Spleen (tissue), 11 donors: ENCODE results near the gene TCEANC. TPM values are rescaled to one million over a fixed set of nuclear protein-coding genes. Genes with fewer than 3 reads are reported as not detected.
"Not testable (repeated sequence)": the region's sequence is repeated elsewhere in the genome, so short reads cannot be mapped to it uniquely, and the experiment has no call there.

Experiments used
- DNase-seq: peaks from one replicate; pipeline ENCODE4 v3.0.0-alpha.2; 2020
- H3K27ac ChIP-seq, 8 donors: fragments of 200-600 bp; sonication (generic) in 7 of 8; 1 replicate in 4 of 8; 2 replicates in 4 of 8; pipeline versions ENCODE4 v1.5.0 to v1.8.0; 2016 to 2021; ENCODE audit warnings: inconsistent platforms in 4 of 8, mild to moderate bottlenecking in 4 of 8, moderate library complexity in 1 of 8
- H3K27me3 ChIP-seq, 7 donors: fragments of 200-600 bp; sonication (generic) in 6 of 7; replicated peaks in 1 of 7; 1 replicate in 4 of 7; 2 replicates in 3 of 7; pipeline versions ENCODE4 v1.5.0 to v1.8.0; 2016 to 2021; ENCODE audit warnings: inconsistent platforms in 3 of 7, mild to moderate bottlenecking in 1 of 7
- H3K36me3 ChIP-seq, 6 donors: fragments of 200-600 bp; sonication (generic) in 5 of 6; 1 replicate in 4 of 6; 2 replicates in 2 of 6; pipeline versions ENCODE4 v1.5.0 to v1.8.0; 2016 to 2021; ENCODE audit warnings: inconsistent platforms in 2 of 6
- H3K4me1 ChIP-seq, 6 donors: fragments of 200-600 bp; sonication (generic) in 5 of 6; 1 replicate in 3 of 6; 2 replicates in 3 of 6; pipeline versions ENCODE4 v1.5.0 to v1.8.0; 2016 to 2021; ENCODE audit warnings: inconsistent platforms in 3 of 6
- H3K4me3 ChIP-seq, 8 donors: fragments of 200-600 bp; sonication (generic) in 7 of 8; 1 replicate in 4 of 8; 2 replicates in 4 of 8; pipeline versions ENCODE4 v1.5.0 to v1.8.0; 2016 to 2021; ENCODE audit warnings: inconsistent platforms in 4 of 8, mild to moderate bottlenecking in 4 of 8, moderate library complexity in 2 of 8
- H3K9me3 ChIP-seq, 8 donors: fragments of 200-600 bp; sonication (generic) in 7 of 8; 1 replicate in 4 of 8; 2 replicates in 4 of 8; pipeline versions ENCODE4 v1.5.0 to v1.8.0; 2016 to 2021; ENCODE audit warnings: inconsistent platforms in 4 of 8
- POLR2A ChIP-seq, 3 donors: fragments of 450-650 bp; IDR thresholded peaks; one replicate each; pipeline ENCODE4 v1.5.1; 2017; ENCODE audit warnings: antibody characterized with exemption in 3 of 3, mild to moderate bottlenecking in 1 of 3
- POLR2AphosphoS5 ChIP-seq, 3 donors: sonication (generic); formaldehyde crosslinking; IDR thresholded peaks; one replicate each; pipeline ENCODE4 v1.5.1; 2017; ENCODE audit warnings: antibody characterized with exemption in 3 of 3
- WGBS, 5 donors: extraction: QIAGEN DNeasy Blood & Tissue Kit in 3 of 5; methylation state at CpG; one replicate each; pipeline versions ENCODE4 v1.1.5 to v1.1.7; 2013 to 2018; 5-methylcytosine and 5-hydroxymethylcytosine counted together
- intact Hi-C: fragments of 100-400 bp; cut with DNase I; formaldehyde crosslinking; loops from one replicate; pipeline ENCODE4 v1.15.0; 2023; ENCODE audit warnings: low total_unique reads
- polyA plus RNA-seq, 3 donors: library from polyadenylated mRNA; stranded (reverse); fragments of 200-250 nt; gene quantifications; one replicate each; pipeline ENCODE4 v1.2.1, GENCODE V29; 2013
- total RNA-seq, 7 donors: library from RNA; depleted of rRNA in 3 of 7; stranded (reverse); fragments of >200 nt in 3 of 7; fragmentation: NEBNext Ultra II Directional in 4 of 7; extraction: Animal tissue kit (Norgen Biotek cat#: 25700) in 4 of 7; gene quantifications; one replicate each; pipeline versions ENCODE4 v1.1.0 to v1.2.1, GENCODE V29; 2016 to 2021
- TF ChIP-seq, protein P1 (sequence below), 11 experiments: fragments of 200-600 bp in 7 of 11; fragments of 450-650 bp in 4 of 11; sonication (generic) in 4 of 11; IDR thresholded peaks in 8 of 11; conservative IDR thresholded peaks in 3 of 11; 1 replicate in 7 of 11; 2 replicates in 4 of 11; pipeline versions ENCODE4 v1.4.0 to v1.8.0; 2016 to 2021; ENCODE audit warnings: antibody characterized with exemption in 11 of 11, inconsistent platforms in 4 of 11, mild to moderate bottlenecking in 1 of 11
- donor health status: healthy with polysubstance abuse.
- donor health status: DM: no; HTN: no; CAD: no; lungs with moderate emphysema.
- donor health status: DM: no; HTN: no; CAD: no.
- donor health status: Bipolar disorder and iron deficiency.
- donor health status: healthy.
- donor health status: DM: no; HTN: no; CAD: no.
- donor health status: DM: yes; HTN: yes; CAD: no.

The TCEANC gene
- total and polyA plus RNA-seq, 10 donors = 2.6 to 11.6 (median 8.1) TPM

GRCh38 chrX:13645464-13646153 is 7.3 kb upstream of the TCEANC start:
- TF ChIP-seq POLR2AphosphoS5 (IDR thresholded peaks at IDR 0.05) (no peak), POLR2A (IDR thresholded peaks at IDR 0.05) (no peak)
- TF ChIP-seq, protein P1, sequence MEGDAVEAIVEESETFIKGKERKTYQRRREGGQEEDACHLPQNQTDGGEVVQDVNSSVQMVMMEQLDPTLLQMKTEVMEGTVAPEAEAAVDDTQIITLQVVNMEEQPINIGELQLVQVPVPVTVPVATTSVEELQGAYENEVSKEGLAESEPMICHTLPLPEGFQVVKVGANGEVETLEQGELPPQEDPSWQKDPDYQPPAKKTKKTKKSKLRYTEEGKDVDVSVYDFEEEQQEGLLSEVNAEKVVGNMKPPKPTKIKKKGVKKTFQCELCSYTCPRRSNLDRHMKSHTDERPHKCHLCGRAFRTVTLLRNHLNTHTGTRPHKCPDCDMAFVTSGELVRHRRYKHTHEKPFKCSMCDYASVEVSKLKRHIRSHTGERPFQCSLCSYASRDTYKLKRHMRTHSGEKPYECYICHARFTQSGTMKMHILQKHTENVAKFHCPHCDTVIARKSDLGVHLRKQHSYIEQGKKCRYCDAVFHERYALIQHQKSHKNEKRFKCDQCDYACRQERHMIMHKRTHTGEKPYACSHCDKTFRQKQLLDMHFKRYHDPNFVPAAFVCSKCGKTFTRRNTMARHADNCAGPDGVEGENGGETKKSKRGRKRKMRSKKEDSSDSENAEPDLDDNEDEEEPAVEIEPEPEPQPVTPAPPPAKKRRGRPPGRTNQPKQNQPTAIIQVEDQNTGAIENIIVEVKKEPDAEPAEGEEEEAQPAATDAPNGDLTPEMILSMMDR (IDR thresholded peaks at IDR 0.05 in 8 of 11, conservative IDR thresholded peaks at IDR 0.05 in 3 of 11) = no peak
- intact Hi-C loops = loop anchor here (10.0 kb wide), 1 partner anchor 131 kb away; no protein-coding TSS in a partner anchor
- peaks cover 0 to 20% (median 0%) of the 10 kb centered on the region in 7 donors for H3K27me3 ChIP-seq
- no peaks in the 10 kb centered on the region for H3K9me3 ChIP-seq
- no peak for DNase-seq
- H3K4me3 ChIP-seq = no peak overlapping the region
- 55 to 70% (median 64%) methylated on average over 9 of the region's 9 CpGs for WGBS, 5 donors
- H3K4me1 ChIP-seq = no peaks in the 10 kb centered on the region
- H3K36me3 ChIP-seq = no peaks in the 10 kb centered on the region
- no peak overlapping the region for H3K27ac ChIP-seq

GRCh38 chrX:13646154-13646549 is 6.8 kb upstream of the TCEANC start:
- Histone ChIP-seq H3K36me3 (no peaks in the 10 kb centered on the region), H3K27me3 (peaks cover 0 to 17% (median 0%) of the 10 kb centered on the region in 7 donors), H3K4me1 (no peaks in the 10 kb centered on the region), H3K4me3 (no peak overlapping the region), H3K9me3 (no peaks in the 10 kb centered on the region), H3K27ac (no peak overlapping the region)
- WGBS, 5 donors = 33 to 49% (median 40%) methylated on average over 3 of the region's 3 CpGs
- DNase-seq = no peak
- TF ChIP-seq, protein P1 (IDR thresholded peaks at IDR 0.05 in 8 of 11, conservative IDR thresholded peaks at IDR 0.05 in 3 of 11) = peak in 9 of 11 experiments; percentile 22 to 62 (median 48)
- no peak for TF ChIP-seq POLR2AphosphoS5 (IDR thresholded peaks at IDR 0.05)
- intact Hi-C loops = loop anchor here (10.0 kb wide), 1 partner anchor 131 kb away; no protein-coding TSS in a partner anchor

- Histone ChIP-seq H3K4me1 (peaks cover 0 to 8% (median 7%) of the 10 kb centered on the region in 6 donors), H3K9me3 (no peaks in the 10 kb centered on the region), H3K27me3 (peaks cover 0 to 15% (median 0%) of the 10 kb centered on the region in 7 donors), H3K4me3 (no peak overlapping the region), H3K27ac (peak overlapping the region in 5 of 8 donors; percentile 18 to 66 (median 44)), H3K36me3 (no peaks in the 10 kb centered on the region)
- intact Hi-C loops = loop anchor here (10.0 kb wide), 1 partner anchor 133 kb away; no protein-coding TSS in a partner anchor
- DNase-seq = no peak
- TF ChIP-seq POLR2A (IDR thresholded peaks at IDR 0.05) (no peak), POLR2AphosphoS5 (IDR thresholded peaks at IDR 0.05) (peak in 1 of 3 donors; percentile 38)
- TF ChIP-seq, protein P1 (IDR thresholded peaks at IDR 0.05 in 8 of 11, conservative IDR thresholded peaks at IDR 0.05 in 3 of 11) = no peak
- 28 to 68% (median 41%) methylated on average over 8 of the region's 8 CpGs for WGBS, 5 donors
Observed at GRCh38 chrX:13647709-13648212, 5.2 kb upstream of the TCEANC start.

- DNase-seq, H3K9me3 ChIP-seq, H3K36me3 ChIP-seq, H3K4me3 ChIP-seq: not testable (repeated sequence)
- WGBS, 5 donors = 52 to 87% (median 72%) methylated on average over 2 of the region's 2 CpGs
- Histone ChIP-seq H3K27me3 (peaks cover 0 to 13% (median 0%) of the 10 kb centered on the region in 7 donors), H3K27ac (peak overlapping the region in 3 of 8 donors; percentile 44 to 66 (median 51)), H3K4me1 (peaks cover 0 to 14% (median 7%) of the 10 kb centered on the region in 6 donors)
- intact Hi-C loops = loop anchor here (10.0 kb wide), 1 partner anchor 134 kb away; no protein-coding TSS in a partner anchor
Observed at GRCh38 chrX:13648336-13648735, 4.6 kb upstream of the TCEANC start.
